K562 (cell line): ENCODE results near the gene EXTL1. TPM values are rescaled to one million over a fixed set of nuclear protein-coding genes. Genes with fewer than 3 reads are reported as not detected.
A peak's percentile ranks its signal among the peaks of the same experiment; 100 is the strongest.

ENCODE experiments used
- CBX2 ChIP-seq: fragments of 200-600 bp; sonication (generic); IDR thresholded peaks from one replicate; pipeline ENCODE4 v1.6.1; 2012; ENCODE audit warnings: mild to moderate bottlenecking, low read length, inconsistent platforms; ENCODE audit not compliant: insufficient read depth, poor library complexity, severe bottlenecking
- CBX5 ChIP-seq: IDR thresholded peaks from 2 replicates; pipeline ENCODE4 v1.6.1; 2014; ENCODE audit warnings: low read depth, borderline replicate concordance
- MAFG ChIP-seq: fragments of 450-650 bp; conservative IDR thresholded peaks from 2 replicates; pipeline ENCODE4 v1.6.1; 2016; ENCODE audit warnings: missing genetic modification characterization, missing compliant biosample characterization
- NCOA1 ChIP-seq: fragments of 450-650 bp; IDR thresholded peaks from 2 replicates; pipeline ENCODE4 v1.6.1; 2016; ENCODE audit warnings: low read depth
- polyA plus RNA-seq, 8 experiments: library from polyadenylated mRNA; depleted of rRNA in 4 of 8; stranded (reverse) in 5 of 8; unstranded in 3 of 8; fragments of >200 nt; fragmentation: Nextera tagmentation in 2 of 8; fragmentation: Illumina TruSeq in 1 of 8; extraction: Ambion mirVana in 2 of 8; extraction: Trizol in 1 of 8; gene quantifications; 2 replicates each; pipeline versions ENCODE4 v1.2.1 to v1.2.3, GENCODE V29; 2011 to 2014; ENCODE audit warnings: inconsistent platforms in 1 of 8, missing spikeins in 1 of 8
- total RNA-seq, 7 experiments: library from RNA; depleted of rRNA in 6 of 7; stranded (reverse); fragments of >200 nt in 6 of 7; fragmentation: Illumina TruSeq in 2 of 7; extraction: Trizol in 2 of 7; gene quantifications; 2 replicates each; pipeline versions ENCODE4 v1.2.1 to v1.2.3, GENCODE V29; 2011 to 2021; ENCODE audit warnings: low replicate concordance in 1 of 7
- TF ChIP-seq, protein P1 (sequence below): fragments of 450-650 bp; conservative IDR thresholded peaks from 2 replicates; pipeline ENCODE4 v1.6.1; 2016; ENCODE audit warnings: missing genetic modification characterization, low read depth, mild to moderate bottlenecking, control low read depth, missing compliant biosample characterization
- TF ChIP-seq, protein P2 (sequence below), 2 experiments: fragments of 450-650 bp in 1 of 2; sonication (generic) in 1 of 2; formaldehyde crosslinking in 1 of 2; IDR thresholded peaks; 2 replicates each; pipeline versions ENCODE4 v1.7.1 to v1.9.0; 2016 to 2022; ENCODE audit warnings: inconsistent platforms in 1 of 2, mild to moderate bottlenecking in 1 of 2, missing genetic modification reagents in 1 of 2

The EXTL1 gene
- total and polyA plus RNA-seq, 9 of the 15 experiments (the other 6 are each of a cell fraction or from before 2014, with no cell fraction given), result 0.04 to 0.23 (median 0.08) TPM; not detected in 3

DNA sequence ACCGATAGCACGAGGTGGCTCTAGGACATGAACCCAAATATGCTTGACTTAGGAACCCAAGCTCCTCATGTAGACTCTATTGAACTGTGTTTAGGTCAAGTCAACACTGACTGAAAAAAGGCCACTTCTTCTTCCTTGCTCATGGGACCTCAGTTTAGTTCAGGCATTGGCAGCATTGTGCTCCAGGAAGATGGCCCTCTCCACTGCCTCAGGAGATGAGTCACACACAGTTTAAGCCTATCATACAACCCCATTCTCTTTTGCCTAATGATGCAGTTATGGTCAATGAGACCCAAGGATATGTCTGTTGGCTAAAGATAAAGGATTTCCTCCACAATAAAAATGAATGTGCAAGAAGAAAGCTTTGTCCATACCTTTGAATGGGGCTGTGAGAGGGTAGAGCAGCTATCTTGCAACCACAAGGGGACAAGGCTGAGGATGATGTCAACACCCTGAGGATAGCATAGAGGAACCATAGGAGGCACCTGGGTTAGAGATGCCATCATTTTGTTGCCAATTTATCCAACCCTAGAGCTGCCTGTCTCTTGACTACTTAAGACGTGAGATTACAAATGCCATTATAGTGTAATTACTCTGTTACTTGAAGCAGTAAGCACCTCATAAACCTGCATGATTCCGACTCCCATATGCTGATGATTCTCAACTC, 48.9 kb downstream of the EXTL1 start (continued):
- TF ChIP-seq, protein P1, sequence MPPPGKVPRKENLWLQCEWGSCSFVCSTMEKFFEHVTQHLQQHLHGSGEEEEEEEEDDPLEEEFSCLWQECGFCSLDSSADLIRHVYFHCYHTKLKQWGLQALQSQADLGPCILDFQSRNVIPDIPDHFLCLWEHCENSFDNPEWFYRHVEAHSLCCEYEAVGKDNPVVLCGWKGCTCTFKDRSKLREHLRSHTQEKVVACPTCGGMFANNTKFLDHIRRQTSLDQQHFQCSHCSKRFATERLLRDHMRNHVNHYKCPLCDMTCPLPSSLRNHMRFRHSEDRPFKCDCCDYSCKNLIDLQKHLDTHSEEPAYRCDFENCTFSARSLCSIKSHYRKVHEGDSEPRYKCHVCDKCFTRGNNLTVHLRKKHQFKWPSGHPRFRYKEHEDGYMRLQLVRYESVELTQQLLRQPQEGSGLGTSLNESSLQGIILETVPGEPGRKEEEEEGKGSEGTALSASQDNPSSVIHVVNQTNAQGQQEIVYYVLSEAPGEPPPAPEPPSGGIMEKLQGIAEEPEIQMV (tag), result no peak
- TF ChIP-seq NCOA1, result peak; percentile 90
- peak; percentile 16 for TF ChIP-seq MAFG (tag)
- TF ChIP-seq CBX5, result no peak
- TF ChIP-seq, protein P2, sequence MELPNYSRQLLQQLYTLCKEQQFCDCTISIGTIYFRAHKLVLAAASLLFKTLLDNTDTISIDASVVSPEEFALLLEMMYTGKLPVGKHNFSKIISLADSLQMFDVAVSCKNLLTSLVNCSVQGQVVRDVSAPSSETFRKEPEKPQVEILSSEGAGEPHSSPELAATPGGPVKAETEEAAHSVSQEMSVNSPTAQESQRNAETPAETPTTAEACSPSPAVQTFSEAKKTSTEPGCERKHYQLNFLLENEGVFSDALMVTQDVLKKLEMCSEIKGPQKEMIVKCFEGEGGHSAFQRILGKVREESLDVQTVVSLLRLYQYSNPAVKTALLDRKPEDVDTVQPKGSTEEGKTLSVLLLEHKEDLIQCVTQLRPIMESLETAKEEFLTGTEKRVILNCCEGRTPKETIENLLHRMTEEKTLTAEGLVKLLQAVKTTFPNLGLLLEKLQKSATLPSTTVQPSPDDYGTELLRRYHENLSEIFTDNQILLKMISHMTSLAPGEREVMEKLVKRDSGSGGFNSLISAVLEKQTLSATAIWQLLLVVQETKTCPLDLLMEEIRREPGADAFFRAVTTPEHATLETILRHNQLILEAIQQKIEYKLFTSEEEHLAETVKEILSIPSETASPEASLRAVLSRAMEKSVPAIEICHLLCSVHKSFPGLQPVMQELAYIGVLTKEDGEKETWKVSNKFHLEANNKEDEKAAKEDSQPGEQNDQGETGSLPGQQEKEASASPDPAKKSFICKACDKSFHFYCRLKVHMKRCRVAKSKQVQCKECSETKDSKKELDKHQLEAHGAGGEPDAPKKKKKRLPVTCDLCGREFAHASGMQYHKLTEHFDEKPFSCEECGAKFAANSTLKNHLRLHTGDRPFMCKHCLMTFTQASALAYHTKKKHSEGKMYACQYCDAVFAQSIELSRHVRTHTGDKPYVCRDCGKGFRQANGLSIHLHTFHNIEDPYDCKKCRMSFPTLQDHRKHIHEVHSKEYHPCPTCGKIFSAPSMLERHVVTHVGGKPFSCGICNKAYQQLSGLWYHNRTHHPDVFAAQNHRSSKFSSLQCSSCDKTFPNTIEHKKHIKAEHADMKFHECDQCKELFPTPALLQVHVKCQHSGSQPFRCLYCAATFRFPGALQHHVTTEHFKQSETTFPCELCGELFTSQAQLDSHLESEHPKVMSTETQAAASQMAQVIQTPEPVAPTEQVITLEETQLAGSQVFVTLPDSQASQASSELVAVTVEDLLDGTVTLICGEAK (IDR thresholded peaks at IDR 0.05), result peak; percentile 13; the same call in 1 of the 2 replicates
- TF ChIP-seq, protein P2 (CRISPR knock-in tag; IDR thresholded peaks at IDR 0.05), result no peak
- no peak for TF ChIP-seq CBX2
